K562 (cell line): ENCODE results near the gene SYT15. TPM values are rescaled to one million over a fixed set of nuclear protein-coding genes. Genes with fewer than 3 reads are reported as not detected.

Source experiments
- ATAC-seq: fragments of 200-7000 bp; cut with Tn5 transposase; 3 replicates; pipeline ENCODE4 v1.9.1; 2020; ENCODE audit warnings: moderate library complexity
- BruUV-seq: library from RNA; stranded (reverse); fragments of 400-500 nt; replicated peaks from 2 replicates; lab custom pipeline; 2021; lab: Mats Ljungman, UMichigan
- CTCF ChIA-PET: fragments of 300-600 bp; formaldehyde crosslinking; extraction: SDS; loops from one replicate; lab custom pipeline; 2021; ENCODE audit warnings: low intra/inter-chr PET ratio; lab: Yijun Ruan, JAX
- POLR2A ChIA-PET: fragments of 300-600, 350-650 bp; sonication (Branson Sonifier 250); formaldehyde crosslinking; extraction: SDS; loops from one replicate; lab custom pipeline; 2021; ENCODE audit warnings: antibody characterized with exemption, inconsistent platforms; lab: Yijun Ruan, JAX
- DNase-seq, 4 experiments: peaks; one replicate each; pipeline versions ENCODE4 v3.0.0 to v3.0.0-alpha.2; 2011 to 2018; ENCODE audit warnings: low spot score in 3 of 4, mixed read lengths in 3 of 4; ENCODE audit errors: extremely low read depth in 1 of 4
- FAIRE-seq: peaks from 2 replicates; lab custom pipeline; 2011; peaks lifted over from hg19 to GRCh38; lab: Jason Lieb, UNC
- H2AFZ ChIP-seq: 2 replicates; pipeline ENCODE4 v1.6.0; 2011; ENCODE audit warnings: low read depth, low read length, control low read depth, inconsistent platforms
- H3K27ac ChIP-seq: fragments of 200-600 bp; 3 replicates; pipeline ENCODE4 v1.8.0; 2011; ENCODE audit warnings: low read depth, mild to moderate bottlenecking, control low read depth, inconsistent platforms, low read length, moderate library complexity, mixed read lengths; ENCODE audit errors: extremely low read depth
- H3K27me3 ChIP-seq, 2 experiments: fragments of 300-600 bp in 1 of 2; 2 replicates in 1 of 2; 3 replicates in 1 of 2; pipeline versions ENCODE4 v1.6.0 to v1.8.0; 2011; ENCODE audit warnings: inconsistent platforms in 2 of 2, low read length in 2 of 2, mild to moderate bottlenecking in 1 of 2, mixed read lengths in 1 of 2, moderate library complexity in 1 of 2; ENCODE audit not compliant: control insufficient read depth in 2 of 2, insufficient read depth in 2 of 2
- H3K36me3 ChIP-seq: fragments of 300-600 bp; 3 replicates; pipeline ENCODE4 v1.8.0; 2011; ENCODE audit warnings: mild to moderate bottlenecking, low read length, inconsistent platforms; ENCODE audit not compliant: control insufficient read depth, insufficient read depth
- H3K4me1 ChIP-seq, 2 experiments: fragments of 200-600 bp in 1 of 2; replicated peaks in 1 of 2; 2 replicates in 1 of 2; 3 replicates in 1 of 2; pipeline versions ENCODE4 v1.5.1 to v1.8.0; 2011; ENCODE audit warnings: inconsistent platforms in 2 of 2, low read length in 2 of 2, mild to moderate bottlenecking in 1 of 2, mixed read lengths in 1 of 2, moderate library complexity in 1 of 2; ENCODE audit not compliant: control insufficient read depth in 2 of 2, insufficient read depth in 2 of 2
- H3K4me2 ChIP-seq: 2 replicates; pipeline ENCODE4 v1.6.1; 2011; ENCODE audit warnings: low read length, control low read depth, inconsistent platforms, mixed read lengths; ENCODE audit not compliant: insufficient read depth
- H3K4me3 ChIP-seq: fragments of 200-600 bp; sonication (generic), shearing (Covaris generic); 2 replicates; pipeline ENCODE4 v1.5.1; 2016; ENCODE audit warnings: control low read depth, inconsistent platforms
- H3K79me2 ChIP-seq: fragments of 200-600 bp; 3 replicates; pipeline ENCODE4 v1.8.0; 2011; ENCODE audit warnings: low read length, inconsistent platforms; ENCODE audit not compliant: control insufficient read depth, insufficient read depth
- H3K9ac ChIP-seq, 2 experiments: 2 replicates each; pipeline versions ENCODE4 v1.6.0 to v1.6.1; 2011; ENCODE audit warnings: low read depth in 2 of 2, low read length in 2 of 2, control low read depth in 1 of 2, inconsistent platforms in 1 of 2, mild to moderate bottlenecking in 1 of 2, mixed read lengths in 1 of 2; ENCODE audit not compliant: insufficient read depth in 1 of 2
- H3K9me1 ChIP-seq: one replicate; pipeline ENCODE4 v1.6.0; 2011; ENCODE audit warnings: inconsistent platforms, mild to moderate bottlenecking, low read length, moderate library complexity; ENCODE audit not compliant: control insufficient read depth, insufficient read depth
- H3K9me3 ChIP-seq: replicated peaks from 2 replicates; pipeline ENCODE4 v1.5.1; 2011; ENCODE audit warnings: low read depth, low read length, inconsistent platforms; ENCODE audit not compliant: control insufficient read depth, insufficient read depth
- H4K20me1 ChIP-seq: replicated peaks from 2 replicates; pipeline ENCODE4 v1.6.1; 2011; ENCODE audit warnings: low read length, inconsistent platforms, mixed read lengths; ENCODE audit not compliant: control insufficient read depth, insufficient read depth
- GTF2A2 ChIP-seq: IDR thresholded peaks from 2 replicates; pipeline ENCODE4 v1.6.1; 2016; ENCODE audit warnings: mild to moderate bottlenecking, missing genetic modification characterization, missing compliant biosample characterization
- HDAC6 ChIP-seq: IDR thresholded peaks from 2 replicates; pipeline ENCODE4 v1.6.1; 2012; ENCODE audit warnings: low read depth, mild to moderate bottlenecking, control low read depth, inconsistent platforms, low read length, moderate library complexity
- PHB2 ChIP-seq: fragments of 450-650 bp; IDR thresholded peaks from 2 replicates; pipeline ENCODE4 v1.6.1; 2017; ENCODE audit warnings: low read depth
- RERE ChIP-seq: sonication (generic); formaldehyde crosslinking; IDR thresholded peaks from 2 replicates; pipeline ENCODE4 v1.8.0; 2023; ENCODE audit warnings: missing genetic modification reagents, mild to moderate bottlenecking, borderline replicate concordance
- SIN3A ChIP-seq, 2 experiments: fragments of 150-350 bp in 1 of 2; IDR thresholded peaks; 2 replicates each; pipeline ENCODE4 v1.6.1; 2011 to 2016; ENCODE audit warnings: borderline replicate concordance in 2 of 2, low read depth in 2 of 2, low read length in 2 of 2, mild to moderate bottlenecking in 2 of 2, moderate library complexity in 2 of 2; ENCODE audit not compliant: control insufficient read depth in 1 of 2
- SP2 ChIP-seq: IDR thresholded peaks from 2 replicates; pipeline ENCODE4 v1.6.1; 2011; ENCODE audit warnings: mild to moderate bottlenecking, low read depth, low read length, moderate library complexity; ENCODE audit not compliant: poor library complexity, severe bottlenecking; ENCODE audit errors: extremely low read depth
- WHSC1 ChIP-seq: IDR thresholded peaks from one replicate; pipeline ENCODE4 v1.6.1; 2012; ENCODE audit warnings: low read length, control low read depth, inconsistent platforms
- ZBTB5 ChIP-seq: fragments of 450-650 bp; IDR thresholded peaks from 2 replicates; pipeline ENCODE4 v1.6.1; 2017; ENCODE audit warnings: antibody characterized with exemption
- ZC3H11A ChIP-seq: IDR thresholded peaks from 2 replicates; pipeline ENCODE4 v1.6.1; 2012; ENCODE audit warnings: low read depth, low read length, improper control_type of control experiment
- ZC3H4 ChIP-seq: sonication (generic); formaldehyde crosslinking; IDR thresholded peaks from 2 replicates; pipeline ENCODE4 v1.9.0; 2021; ENCODE audit warnings: missing genetic modification reagents, borderline replicate concordance
- ZNF586 ChIP-seq: fragments of 450-650 bp; formaldehyde crosslinking; conservative IDR thresholded peaks from 2 replicates; pipeline ENCODE4 v1.4.0; 2020; ENCODE audit warnings: mild to moderate bottlenecking, moderate library complexity
- WGBS: fragments of 100-300 bp; shearing (Covaris generic); methylation state at CpG from one replicate; pipeline ENCODE4 v1.1.6; 2016; ENCODE audit warnings: low coverage, mixed read lengths; ENCODE audit not compliant: insufficient coverage; ENCODE audit errors: missing lambda C conversion rate; 5-methylcytosine and 5-hydroxymethylcytosine counted together
- in situ Hi-C: fragments of 300-500 bp; cut with MboI; formaldehyde crosslinking; loops from 4 replicates; pipeline ENCODE4 v1.15.0; 2018; ENCODE audit warnings: inconsistent platforms, mixed read lengths
- intact Hi-C: fragments of 100-400 bp; cut with micrococcal nuclease; formaldehyde crosslinking; loops from 2 replicates; pipeline ENCODE4 v1.14.2; 2022
- polyA plus RNA-seq, 8 experiments: library from polyadenylated mRNA; depleted of rRNA in 4 of 8; stranded (reverse) in 5 of 8; unstranded in 3 of 8; fragments of >200 nt; fragmentation: Nextera tagmentation in 2 of 8; fragmentation: Illumina TruSeq in 1 of 8; extraction: Ambion mirVana in 2 of 8; extraction: Trizol in 1 of 8; gene quantifications; 2 replicates each; pipeline versions ENCODE4 v1.2.1 to v1.2.3, GENCODE V29; 2011 to 2014; ENCODE audit warnings: inconsistent platforms in 1 of 8, missing spikeins in 1 of 8
- total RNA-seq, 7 experiments: library from RNA; depleted of rRNA in 6 of 7; stranded (reverse); fragments of >200 nt in 6 of 7; fragmentation: Illumina TruSeq in 2 of 7; extraction: Trizol in 2 of 7; gene quantifications; 2 replicates each; pipeline versions ENCODE4 v1.2.1 to v1.2.3, GENCODE V29; 2011 to 2021; ENCODE audit warnings: low replicate concordance in 1 of 7

SYT15 gene
- total and polyA plus RNA-seq, 9 of the 15 experiments (the other 6 are each of a cell fraction or from before 2014, with no cell fraction given), result 0.05 to 0.82 (median 0.21) TPM; not detected in 1

- ATAC-seq, result no peak
- WGBS, result 2% methylated on average over 5 of the region's 5 CpGs
- no peaks in the 10 kb centered on the region for H3K9me3 ChIP-seq
- no peaks in the 10 kb centered on the region for H3K79me2 ChIP-seq
- no peak overlapping the region for H3K27ac ChIP-seq
- no peak for DNase-seq
- no peak overlapping the region for H2AFZ ChIP-seq
- POLR2A ChIA-PET, result no interaction called here
- 0 out of 2 replicates have a peak, but pooled peaks cover 8% of the 10 kb centered on the region for H4K20me1 ChIP-seq
- in situ Hi-C loops (no loop called here), intact Hi-C loops (no loop called here)
- no peak for FAIRE-seq
- H3K4me1 ChIP-seq, result peaks cover 0 to 6% of the 10 kb centered on the region in 2 experiments; a peak in 2 of 5 replicates
- BruUV-seq, result no TSS peak
- TF ChIP-seq GTF2A2 (tag) (no peak), SIN3A (IDR thresholded peaks at IDR 0.05; ENCODE audit: borderline replicate concordance in 2 of 2, control insufficient read depth in 1 of 2, low read depth in 2 of 2, low read length in 2 of 2) (no peak), HDAC6 (peak; percentile 55; the same call in 1 of the 2 replicates), ZNF586 (no peak), PHB2 (no peak), ZC3H11A (0 out of 2 replicates have a peak, but pooled peaks have one; percentile 48), ZC3H4 (CRISPR knock-in tag) (no peak), WHSC1 (no peak), SP2 (peak; percentile 2), ZBTB5 (no peak), RERE (CRISPR knock-in tag) (no peak)
- no peak overlapping the region for H3K4me3 ChIP-seq
- no peaks in the 10 kb centered on the region for H3K9me1 ChIP-seq
- H3K4me2 ChIP-seq, result no peak overlapping the region
- H3K36me3 ChIP-seq, result no peaks in the 10 kb centered on the region
- no peak overlapping the region for H3K9ac ChIP-seq
- CTCF ChIA-PET, result no interaction called here
- peaks cover 41 to 47% of the 10 kb centered on the region in 2 experiments for H3K27me3 ChIP-seq
Observed at GRCh38 chr10:46536781-46537180, 42.1 kb upstream of the SYT15 start.
